Breast epithelium (tissue), 3 donors: ENCODE measurements around the gene GPR17.

Experiments
- POLR2AphosphoS5 ChIP-seq, 3 donors: sonication (generic); formaldehyde crosslinking; IDR thresholded peaks; one replicate each; pipeline ENCODE4 v1.6.1; 2017; ENCODE audit warnings: antibody characterized with exemption in 3 of 3
- TF ChIP-seq, protein P1 (sequence below), 3 donors: fragments of 450-650 bp; IDR thresholded peaks; one replicate each; pipeline ENCODE4 v1.5.1; 2016 to 2017; ENCODE audit warnings: antibody characterized with exemption in 3 of 3, mild to moderate bottlenecking in 3 of 3, moderate library complexity in 3 of 3

DNA sequence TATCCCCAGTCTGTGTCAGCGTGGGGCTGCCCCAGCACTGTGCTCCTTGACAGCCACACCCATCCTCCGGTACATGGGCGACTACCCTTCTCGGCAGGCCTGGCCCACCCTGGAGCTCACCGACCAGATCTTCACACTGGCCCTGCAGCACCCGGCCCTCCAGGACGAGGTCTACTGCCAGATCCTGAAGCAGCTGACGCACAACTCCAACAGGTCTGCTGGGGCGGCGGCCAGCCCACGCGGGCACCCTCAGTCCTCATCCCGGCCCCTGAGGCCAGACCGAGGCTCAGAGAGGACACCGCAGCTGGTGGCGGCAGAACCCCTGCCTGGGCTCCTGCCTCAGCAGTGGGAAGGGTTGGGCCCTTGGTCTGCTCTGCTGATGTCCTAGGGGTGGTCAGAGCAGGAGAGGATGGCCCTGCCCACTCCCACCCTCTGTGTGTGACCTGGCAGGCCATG lies 14.4 kb upstream of the GPR17 start:
- TF ChIP-seq, protein P1, sequence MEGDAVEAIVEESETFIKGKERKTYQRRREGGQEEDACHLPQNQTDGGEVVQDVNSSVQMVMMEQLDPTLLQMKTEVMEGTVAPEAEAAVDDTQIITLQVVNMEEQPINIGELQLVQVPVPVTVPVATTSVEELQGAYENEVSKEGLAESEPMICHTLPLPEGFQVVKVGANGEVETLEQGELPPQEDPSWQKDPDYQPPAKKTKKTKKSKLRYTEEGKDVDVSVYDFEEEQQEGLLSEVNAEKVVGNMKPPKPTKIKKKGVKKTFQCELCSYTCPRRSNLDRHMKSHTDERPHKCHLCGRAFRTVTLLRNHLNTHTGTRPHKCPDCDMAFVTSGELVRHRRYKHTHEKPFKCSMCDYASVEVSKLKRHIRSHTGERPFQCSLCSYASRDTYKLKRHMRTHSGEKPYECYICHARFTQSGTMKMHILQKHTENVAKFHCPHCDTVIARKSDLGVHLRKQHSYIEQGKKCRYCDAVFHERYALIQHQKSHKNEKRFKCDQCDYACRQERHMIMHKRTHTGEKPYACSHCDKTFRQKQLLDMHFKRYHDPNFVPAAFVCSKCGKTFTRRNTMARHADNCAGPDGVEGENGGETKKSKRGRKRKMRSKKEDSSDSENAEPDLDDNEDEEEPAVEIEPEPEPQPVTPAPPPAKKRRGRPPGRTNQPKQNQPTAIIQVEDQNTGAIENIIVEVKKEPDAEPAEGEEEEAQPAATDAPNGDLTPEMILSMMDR (IDR thresholded peaks at IDR 0.05) = no peak
- TF ChIP-seq POLR2AphosphoS5 (IDR thresholded peaks at IDR 0.05) = no peak
